Trophoblast cell (in vitro differentiated cells and primary cell): ENCODE data around the gene ASTN2.

Source experiments
- DNase-seq, 2 donors: peaks; one replicate each; pipeline ENCODE4 v3.0.0-alpha.2; 2016
- H2AFZ ChIP-seq: 2 replicates; pipeline ENCODE4 v1.6.1; 2013; ENCODE audit warnings: low read length, moderate library complexity, mild to moderate bottlenecking; ENCODE audit not compliant: insufficient read depth, poor library complexity
- H2AK5ac ChIP-seq: 2 replicates; pipeline ENCODE4 v1.6.1; 2013; ENCODE audit warnings: mild to moderate bottlenecking, low read length
- H2BK120ac ChIP-seq: 2 replicates; pipeline ENCODE4 v1.6.1; 2013; ENCODE audit warnings: low read length, mild to moderate bottlenecking, moderate library complexity; ENCODE audit not compliant: insufficient read depth, poor library complexity
- H2BK12ac ChIP-seq: 2 replicates; pipeline ENCODE4 v1.6.1; 2013; ENCODE audit warnings: mild to moderate bottlenecking, low read length, moderate library complexity
- H2BK5ac ChIP-seq: 2 replicates; pipeline ENCODE4 v1.6.1; 2013; ENCODE audit warnings: low read length, low read depth, moderate library complexity, mild to moderate bottlenecking; ENCODE audit not compliant: poor library complexity
- H3K14ac ChIP-seq: 2 replicates; pipeline ENCODE4 v1.6.1; 2013; ENCODE audit warnings: mild to moderate bottlenecking, low read length
- H3K18ac ChIP-seq: 2 replicates; pipeline ENCODE4 v1.6.1; 2013; ENCODE audit warnings: mild to moderate bottlenecking, low read length
- H3K23ac ChIP-seq: 2 replicates; pipeline ENCODE4 v1.6.1; 2013; ENCODE audit warnings: low read length
- H3K27ac ChIP-seq: 2 replicates; pipeline ENCODE4 v1.5.1; 2013; ENCODE audit warnings: low read depth, mild to moderate bottlenecking, inconsistent platforms, low read length, moderate library complexity
- H3K27me3 ChIP-seq: 2 replicates; pipeline ENCODE4 v1.6.1; 2013; ENCODE audit warnings: inconsistent platforms, mild to moderate bottlenecking, low read length, moderate library complexity; ENCODE audit not compliant: insufficient read depth
- H3K36me3 ChIP-seq, 2 experiments: 1 replicate in 1 of 2; 2 replicates in 1 of 2; pipeline ENCODE4 v1.6.1; 2013; ENCODE audit warnings: low read length in 2 of 2, mild to moderate bottlenecking in 2 of 2, moderate library complexity in 1 of 2; ENCODE audit not compliant: insufficient read depth in 2 of 2, control insufficient read depth in 1 of 2
- H3K4ac ChIP-seq: 2 replicates; pipeline ENCODE4 v1.6.1; 2013; ENCODE audit warnings: low read depth, mild to moderate bottlenecking, low read length, moderate library complexity
- H3K4me1 ChIP-seq, 2 experiments: 1 replicate in 1 of 2; 2 replicates in 1 of 2; pipeline ENCODE4 v1.6.1; 2013; ENCODE audit warnings: low read length in 2 of 2, mild to moderate bottlenecking in 2 of 2, moderate library complexity in 1 of 2; ENCODE audit not compliant: insufficient read depth in 2 of 2, control insufficient read depth in 1 of 2
- H3K4me2 ChIP-seq: 2 replicates; pipeline ENCODE4 v1.6.1; 2013; ENCODE audit warnings: inconsistent platforms, mild to moderate bottlenecking, low read length, moderate library complexity
- H3K4me3 ChIP-seq: 2 replicates; pipeline ENCODE4 v1.5.1; 2013; ENCODE audit warnings: mild to moderate bottlenecking, low read depth, low read length, inconsistent platforms
- H3K79me1 ChIP-seq: one replicate; pipeline ENCODE4 v1.6.1; 2013; ENCODE audit warnings: low read length
- H3K79me2 ChIP-seq: 2 replicates; pipeline ENCODE4 v1.6.1; 2013; ENCODE audit warnings: low read length, mild to moderate bottlenecking; ENCODE audit not compliant: control insufficient read depth, insufficient read depth, poor library complexity
- H3K9ac ChIP-seq: 2 replicates; pipeline ENCODE4 v1.6.1; 2013; ENCODE audit warnings: mild to moderate bottlenecking, low read length
- H3K9me3 ChIP-seq: 2 replicates; pipeline ENCODE4 v1.6.1; 2013; ENCODE audit warnings: low read depth, mild to moderate bottlenecking, control low read depth, inconsistent platforms, low read length; ENCODE audit not compliant: insufficient read depth
- H4K12ac ChIP-seq: 2 replicates; pipeline ENCODE4 v1.6.1; 2013; ENCODE audit warnings: low read depth, mild to moderate bottlenecking, low read length, moderate library complexity
- H4K8ac ChIP-seq: 2 replicates; pipeline ENCODE4 v1.6.1; 2013; ENCODE audit warnings: low read depth, mild to moderate bottlenecking, low read length, moderate library complexity
- H4K91ac ChIP-seq: one replicate; pipeline ENCODE4 v1.6.1; 2013; ENCODE audit warnings: low read depth, mild to moderate bottlenecking, low read length, moderate library complexity
- WGBS: extraction: QIAGEN DNeasy Blood & Tissue Kit; methylation state at CpG from one replicate; pipeline ENCODE4 v1.1.7; 2013; ENCODE audit warnings: missing lambda C conversion rate; ENCODE audit not compliant: insufficient read length, insufficient coverage; ENCODE audit errors: extremely low coverage; 5-methylcytosine and 5-hydroxymethylcytosine counted together

The ASTN2 gene

DNA sequence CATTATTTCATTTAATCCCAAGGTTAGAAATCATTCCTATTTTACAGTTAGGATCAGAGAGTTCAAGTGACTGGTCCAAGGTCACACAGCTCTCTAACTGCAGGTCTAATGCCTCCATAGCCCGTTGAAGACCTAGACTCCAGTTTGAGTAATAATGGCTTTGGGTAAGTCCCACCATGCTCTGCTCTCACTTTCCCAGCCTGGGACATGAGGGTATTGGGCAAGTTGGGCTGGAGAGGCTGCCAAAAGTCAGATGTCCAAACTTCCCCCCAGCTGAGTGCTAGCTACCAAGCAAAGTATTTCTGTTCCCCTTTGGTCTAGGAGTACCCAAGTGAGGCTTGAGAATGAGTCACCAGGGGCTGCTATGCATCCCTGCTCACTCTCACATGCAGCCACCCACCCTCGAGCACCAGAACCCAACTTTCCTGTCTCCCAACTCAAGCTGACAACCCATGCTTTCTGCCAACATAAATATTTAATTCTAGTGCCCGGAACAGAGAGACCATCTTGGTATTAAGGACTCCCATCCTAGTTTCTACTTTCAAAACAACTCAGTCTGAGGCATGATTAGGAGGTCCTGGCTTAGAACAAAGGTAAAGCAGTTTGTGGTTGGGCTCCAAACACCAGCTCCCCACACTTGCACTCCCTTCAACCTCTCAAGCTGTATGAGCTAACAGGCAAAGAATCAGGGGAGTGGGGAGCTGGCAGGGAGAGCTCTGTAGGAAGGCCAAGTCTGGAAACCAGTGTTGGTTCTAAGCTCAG lies 964.3 kb downstream of the ASTN2 start:
- peak; percentile 18 to 30 for DNase-seq
- Histone ChIP-seq H3K4ac (no peak overlapping the region), H2AFZ (no peak overlapping the region), H3K27ac (peak overlapping the region; percentile 6), H3K18ac (no peak overlapping the region), H3K9me3 (no peaks in the 10 kb centered on the region), H3K36me3 (no peaks in the 10 kb centered on the region), H3K79me2 (peaks cover 2% of the 10 kb centered on the region), H3K14ac (no peak overlapping the region), H4K8ac (no peak overlapping the region), H3K4me2 (no peak overlapping the region), H2BK5ac (no peak overlapping the region), H2BK120ac (no peak overlapping the region), H3K4me1 (peaks cover 9% of the 10 kb centered on the region in 2 experiments), H4K91ac (peak overlapping the region; percentile 43), H3K23ac (no peak overlapping the region), H4K12ac (no peak overlapping the region), H3K9ac (no peak overlapping the region), H3K79me1 (peaks cover 3% of the 10 kb centered on the region), H2BK12ac (peak overlapping the region; percentile 92), H3K4me3 (no peak overlapping the region), H3K27me3 (no peaks in the 10 kb centered on the region), H2AK5ac (no peak overlapping the region)
- no CpG with 5 or more reads among the region's 3 CpGs for WGBS

DNA sequence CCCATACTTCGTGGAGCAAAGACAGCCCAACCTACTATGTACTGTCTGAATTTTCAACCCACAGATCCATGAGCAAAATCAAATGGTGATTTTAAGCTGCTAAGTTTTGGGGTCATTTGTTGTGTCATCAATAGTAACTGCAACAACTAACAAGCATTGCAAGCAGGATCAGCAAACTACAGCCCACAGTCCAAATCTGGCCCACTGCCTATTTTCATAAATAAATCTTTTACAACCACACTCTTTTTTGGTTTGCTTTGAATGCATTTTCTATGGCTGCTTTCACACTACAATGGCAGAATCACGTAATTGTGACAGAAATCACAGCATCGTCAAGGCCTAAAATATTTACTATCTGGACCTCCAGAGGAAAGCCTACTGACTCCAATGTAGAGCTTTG lies 964.9 kb downstream of the ASTN2 start:
- Histone ChIP-seq H4K12ac (no peak overlapping the region), H3K23ac (no peak overlapping the region), H4K91ac (no peak overlapping the region), H3K79me1 (peaks cover 3% of the 10 kb centered on the region), H3K4me1 (peaks cover 9% of the 10 kb centered on the region in 2 experiments), H3K27me3 (no peaks in the 10 kb centered on the region), H2BK5ac (no peak overlapping the region), H3K4me2 (no peak overlapping the region), H3K27ac (no peak overlapping the region), H2BK120ac (no peak overlapping the region), H4K8ac (no peak overlapping the region), H2BK12ac (no peak overlapping the region), H3K18ac (no peak overlapping the region), H2AFZ (no peak overlapping the region), H3K79me2 (peaks cover 2% of the 10 kb centered on the region), H3K9me3 (no peaks in the 10 kb centered on the region), H3K9ac (no peak overlapping the region), H3K36me3 (no peaks in the 10 kb centered on the region), H3K14ac (no peak overlapping the region), H2AK5ac (no peak overlapping the region), H3K4ac (no peak overlapping the region), H3K4me3 (no peak overlapping the region)
- DNase-seq: no peak
- WGBS: no CpG with 5 or more reads among the region's 3 CpGs

DNA sequence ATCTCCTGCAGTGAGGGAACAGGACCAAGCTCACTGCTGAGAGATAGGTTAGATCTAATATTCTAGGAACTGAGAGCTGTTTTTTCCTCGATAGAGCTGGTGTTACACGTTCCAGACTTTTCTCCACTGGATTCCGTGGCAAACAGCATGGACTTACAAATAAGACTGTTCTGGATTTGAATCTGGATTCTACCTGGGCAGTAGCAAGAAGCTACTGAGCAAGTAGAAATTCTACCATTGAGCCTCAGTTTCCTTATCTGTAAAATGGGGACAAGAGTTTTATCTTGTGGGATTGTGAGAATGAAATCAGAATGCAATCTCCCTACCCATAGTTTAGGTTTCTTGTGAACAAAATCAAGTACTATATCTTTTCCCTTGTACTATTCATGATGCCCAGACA lies 966.4 kb downstream of the ASTN2 start:
- no peak overlapping the region for H4K12ac ChIP-seq
- H2BK12ac ChIP-seq: no peak overlapping the region
- H2AK5ac ChIP-seq: no peak overlapping the region
- H3K36me3 ChIP-seq: no peaks in the 10 kb centered on the region
- no peak for DNase-seq
- H3K27me3 ChIP-seq: no peaks in the 10 kb centered on the region
- no peak overlapping the region for H3K4me2 ChIP-seq
- H3K79me2 ChIP-seq: peaks cover 2% of the 10 kb centered on the region
- no peak overlapping the region for H3K27ac ChIP-seq
- H4K91ac ChIP-seq: no peak overlapping the region
- H2BK120ac ChIP-seq: no peak overlapping the region
- H3K79me1 ChIP-seq: peaks cover 3% of the 10 kb centered on the region
- H3K4me3 ChIP-seq: no peak overlapping the region
- H3K4me1 ChIP-seq: peaks cover 9% of the 10 kb centered on the region in 2 experiments
- H3K18ac ChIP-seq: no peak overlapping the region
- no peak overlapping the region for H2BK5ac ChIP-seq
- no peak overlapping the region for H3K4ac ChIP-seq
- H3K14ac ChIP-seq: no peak overlapping the region
- H3K9ac ChIP-seq: no peak overlapping the region
- WGBS: no CpG with 5 or more reads among the region's 3 CpGs
- no peak overlapping the region for H3K23ac ChIP-seq
- H2AFZ ChIP-seq: no peak overlapping the region
- no peak overlapping the region for H4K8ac ChIP-seq
- no peaks in the 10 kb centered on the region for H3K9me3 ChIP-seq

- no peak overlapping the region for H2AK5ac ChIP-seq
- no peaks in the 10 kb centered on the region for H3K9me3 ChIP-seq
- H3K14ac ChIP-seq: no peak overlapping the region
- no peak for DNase-seq
- H2BK12ac ChIP-seq: no peak overlapping the region
- WGBS: no CpG with 5 or more reads among the region's 6 CpGs
- no peak overlapping the region for H4K91ac ChIP-seq
- H4K8ac ChIP-seq: no peak overlapping the region
- no peak overlapping the region for H2BK5ac ChIP-seq
- no peak overlapping the region for H3K18ac ChIP-seq
- peaks cover 3% of the 10 kb centered on the region for H3K79me1 ChIP-seq
- no peak overlapping the region for H4K12ac ChIP-seq
- H3K79me2 ChIP-seq: peaks cover 2% of the 10 kb centered on the region
- H3K9ac ChIP-seq: no peak overlapping the region
- no peak overlapping the region for H3K27ac ChIP-seq
- no peak overlapping the region for H3K4ac ChIP-seq
- peaks cover 9% of the 10 kb centered on the region in 2 experiments for H3K4me1 ChIP-seq
- H3K4me2 ChIP-seq: no peak overlapping the region
- H3K4me3 ChIP-seq: no peak overlapping the region
- H2AFZ ChIP-seq: no peak overlapping the region
- no peak overlapping the region for H2BK120ac ChIP-seq
- no peaks in the 10 kb centered on the region for H3K27me3 ChIP-seq
- no peaks in the 10 kb centered on the region for H3K36me3 ChIP-seq
- H3K23ac ChIP-seq: no peak overlapping the region
Measured at GRCh38 chr9:116447934-116448333, 966.9 kb downstream of the ASTN2 start.
